GM19467 (cell line): Measurements from ENCODE around the gene GUCY1A1.
A peak's percentile ranks its signal among the peaks of the same experiment; 100 is the strongest.

Experiments
- ATAC-seq: cut with Tn5 transposase; IDR thresholded peaks from one replicate; pipeline ENCODE4 v1.9.1; 2021; ENCODE audit warnings: mild to moderate bottlenecking, moderate library complexity; ENCODE audit not compliant: unreplicated experiment

The GUCY1A1 gene

GRCh38 chr4:155658681-155659064 is 8.0 kb upstream of the GUCY1A1 start:
- no peak for ATAC-seq

GRCh38 chr4:155659176-155659575 is 7.5 kb upstream of the GUCY1A1 start:
- no peak for ATAC-seq

GRCh38 chr4:155660436-155660835 is 6.2 kb upstream of the GUCY1A1 start:
- no peak for ATAC-seq

GRCh38 chr4:155665054-155665453 is 1.6 kb upstream of the GUCY1A1 start:
- no peak for ATAC-seq

- ATAC-seq, result peak; percentile 54
Measured at GRCh38 chr4:155667222-155667567, 547 bp downstream of the GUCY1A1 start.

GRCh38 chr4:155667568-155668511 is 1.2 kb downstream of the GUCY1A1 start:
- peak; percentile 42 for ATAC-seq

- no peak for ATAC-seq
Measured at GRCh38 chr4:155668707-155669220, 2.1 kb downstream of the GUCY1A1 start.

GRCh38 chr4:155672342-155672741 is 5.7 kb downstream of the GUCY1A1 start:
- ATAC-seq, result no peak

- ATAC-seq, result no peak
Measured at GRCh38 chr4:155673453-155673979, 6.9 kb downstream of the GUCY1A1 start.

GRCh38 chr4:155674669-155675071 is 8.0 kb downstream of the GUCY1A1 start:
- no peak for ATAC-seq

GRCh38 chr4:155675709-155676429 is 9.2 kb downstream of the GUCY1A1 start:
- peak; percentile 84 for ATAC-seq

GRCh38 chr4:155676430-155676825 is 9.8 kb downstream of the GUCY1A1 start:
- peak; percentile 6 for ATAC-seq

- ATAC-seq, result no peak
Measured at GRCh38 chr4:155678011-155678410, 11.4 kb downstream of the GUCY1A1 start.

GRCh38 chr4:155679343-155679742 is 12.7 kb downstream of the GUCY1A1 start:
- no peak for ATAC-seq

- ATAC-seq, result no peak
Measured at GRCh38 chr4:155681886-155682285, 15.2 kb downstream of the GUCY1A1 start.

- ATAC-seq, result no peak
Measured at GRCh38 chr4:155684423-155684822, 17.8 kb downstream of the GUCY1A1 start.

- ATAC-seq, result no peak
Measured at GRCh38 chr4:155684892-155685541, 18.4 kb downstream of the GUCY1A1 start.

- no peak for ATAC-seq
Measured at GRCh38 chr4:155687380-155687982, 20.8 kb downstream of the GUCY1A1 start.

GRCh38 chr4:155688211-155688610 is 21.6 kb downstream of the GUCY1A1 start:
- no peak for ATAC-seq

- no peak for ATAC-seq
Measured at GRCh38 chr4:155688860-155689259, 22.2 kb downstream of the GUCY1A1 start.
